Astrocyte (in vitro differentiated cells and primary cell): ENCODE measurements around the gene AUTS2. TPM values are rescaled to one million over a fixed set of nuclear protein-coding genes. Genes with fewer than 3 reads are reported as not detected.
A peak's percentile ranks its signal among the peaks of the same experiment; 100 is the strongest.

Source experiments
- DNase-seq: peaks from one replicate; pipeline ENCODE4 v3.0.0-alpha.2; 2010; ENCODE audit warnings: low read depth
- FAIRE-seq: peaks from 2 replicates; lab custom pipeline; 2011; peaks lifted over from hg19 to GRCh38; lab: Jason Lieb, UNC
- H2AFZ ChIP-seq: 2 replicates; pipeline ENCODE4 v1.6.0; 2012; ENCODE audit warnings: low read depth, low read length, inconsistent platforms
- H3K27ac ChIP-seq: 2 replicates; pipeline ENCODE4 v1.5.1; 2011; ENCODE audit warnings: low read depth, low read length, inconsistent platforms
- H3K27me3 ChIP-seq: 2 replicates; pipeline ENCODE4 v1.6.0; 2011; ENCODE audit warnings: low read length, inconsistent platforms; ENCODE audit not compliant: insufficient read depth
- H3K36me3 ChIP-seq: 2 replicates; pipeline ENCODE4 v1.5.1; 2011; ENCODE audit warnings: low read length, inconsistent platforms; ENCODE audit not compliant: insufficient read depth
- H3K4me1 ChIP-seq: 2 replicates; pipeline ENCODE4 v1.5.1; 2011; ENCODE audit warnings: low read length, inconsistent platforms; ENCODE audit not compliant: insufficient read depth
- H3K4me2 ChIP-seq: 2 replicates; pipeline ENCODE4 v1.6.0; 2012; ENCODE audit warnings: low read length, inconsistent platforms
- H3K4me3 ChIP-seq: 2 replicates; pipeline ENCODE4 v1.5.1; 2011; ENCODE audit warnings: low read depth, mild to moderate bottlenecking, low read length, inconsistent platforms; ENCODE audit not compliant: insufficient read depth
- H3K79me2 ChIP-seq: 2 replicates; pipeline ENCODE4 v1.6.0; 2012; ENCODE audit warnings: mild to moderate bottlenecking, low read length, inconsistent platforms; ENCODE audit not compliant: insufficient read depth
- H3K9ac ChIP-seq: 2 replicates; pipeline ENCODE4 v1.6.0; 2012; ENCODE audit warnings: mild to moderate bottlenecking, low read length, inconsistent platforms
- H3K9me3 ChIP-seq: 2 replicates; pipeline ENCODE4 v1.5.1; 2012; ENCODE audit warnings: low read depth, mild to moderate bottlenecking, low read length, inconsistent platforms; ENCODE audit not compliant: insufficient read depth
- H4K20me1 ChIP-seq: 2 replicates; pipeline ENCODE4 v1.6.0; 2012; ENCODE audit warnings: low read length, inconsistent platforms; ENCODE audit not compliant: insufficient read depth
- H3K27ac Mint-ChIP-seq: one replicate; pipeline ENCODE4 v1.8.0; 2021; ENCODE audit warnings: mild to moderate bottlenecking, mixed read lengths; ENCODE audit not compliant: unreplicated experiment
- H3K27me3 Mint-ChIP-seq: one replicate; pipeline ENCODE4 v1.8.0; 2021; ENCODE audit warnings: low read depth, mixed read lengths; ENCODE audit not compliant: unreplicated experiment
- H3K36me3 Mint-ChIP-seq: one replicate; pipeline ENCODE4 v1.8.0; 2021; ENCODE audit warnings: low read depth, mixed read lengths; ENCODE audit not compliant: unreplicated experiment
- H3K4me1 Mint-ChIP-seq: one replicate; pipeline ENCODE4 v1.8.0; 2021; ENCODE audit warnings: low read depth, mixed read lengths; ENCODE audit not compliant: unreplicated experiment
- H3K4me3 Mint-ChIP-seq: one replicate; pipeline ENCODE4 v1.8.0; 2021; ENCODE audit warnings: mild to moderate bottlenecking, moderate library complexity, mixed read lengths; ENCODE audit not compliant: unreplicated experiment
- H3K9me3 Mint-ChIP-seq: one replicate; pipeline ENCODE4 v1.8.0; 2021; ENCODE audit warnings: mild to moderate bottlenecking, mixed read lengths; ENCODE audit not compliant: unreplicated experiment
- EZH2 ChIP-seq: IDR thresholded peaks from 2 replicates; pipeline ENCODE4 v1.6.1; 2012; ENCODE audit warnings: mild to moderate bottlenecking, low read length, inconsistent platforms; ENCODE audit not compliant: insufficient read depth
- total RNA-seq: library from RNA; stranded (reverse); gene quantifications from 2 replicates; pipeline ENCODE4 v1.2.1, GENCODE V29; 2021
- TF ChIP-seq, protein P1 (sequence below): IDR thresholded peaks from 2 replicates; pipeline ENCODE4 v1.5.1; 2011; ENCODE audit warnings: low read depth, mild to moderate bottlenecking, inconsistent platforms, low read length, moderate library complexity; ENCODE audit not compliant: insufficient read depth

AUTS2 gene
- total RNA-seq, 1 donor from 2014 or later = 73.2 TPM

DNA sequence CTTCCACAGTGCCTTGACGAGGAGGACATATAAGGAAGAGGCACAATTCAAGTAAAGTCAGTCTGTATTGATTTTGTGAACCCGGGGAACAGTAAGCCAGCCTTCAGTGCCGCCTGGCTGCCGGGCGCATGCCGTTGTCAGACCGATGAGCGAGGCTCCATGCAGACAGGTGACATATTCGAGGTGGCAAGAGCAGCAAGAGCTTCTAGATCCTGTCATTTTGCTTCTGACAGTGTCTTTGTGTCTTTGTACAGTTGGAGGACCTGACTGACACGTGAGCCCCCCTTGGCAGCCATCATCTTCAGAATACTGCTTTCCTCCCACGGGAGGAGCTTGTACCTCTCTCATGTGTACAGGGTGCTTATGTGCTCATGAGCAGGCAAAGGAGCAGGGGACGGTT is 1146.2 kb downstream of the AUTS2 start:
- Histone ChIP-seq H3K27ac (no peak overlapping the region), H4K20me1 (peaks cover 69% of the 10 kb centered on the region), H3K4me3 (no peak overlapping the region), H2AFZ (no peak overlapping the region), H3K79me2 (peaks cover 78% of the 10 kb centered on the region), H3K9me3 (no peaks in the 10 kb centered on the region), H3K4me2 (no peak overlapping the region), H3K36me3 (no peaks in the 10 kb centered on the region), H3K9ac (no peak overlapping the region), H3K4me1 (peaks cover 5% of the 10 kb centered on the region), H3K27me3 (no peaks in the 10 kb centered on the region)
- H3K4me3 Mint-ChIP-seq = no peak overlapping the region
- H3K27ac Mint-ChIP-seq = no peak overlapping the region
- peaks cover 11% of the 10 kb centered on the region for H3K4me1 Mint-ChIP-seq
- FAIRE-seq = no peak
- no peak for DNase-seq
- TF ChIP-seq, protein P1, sequence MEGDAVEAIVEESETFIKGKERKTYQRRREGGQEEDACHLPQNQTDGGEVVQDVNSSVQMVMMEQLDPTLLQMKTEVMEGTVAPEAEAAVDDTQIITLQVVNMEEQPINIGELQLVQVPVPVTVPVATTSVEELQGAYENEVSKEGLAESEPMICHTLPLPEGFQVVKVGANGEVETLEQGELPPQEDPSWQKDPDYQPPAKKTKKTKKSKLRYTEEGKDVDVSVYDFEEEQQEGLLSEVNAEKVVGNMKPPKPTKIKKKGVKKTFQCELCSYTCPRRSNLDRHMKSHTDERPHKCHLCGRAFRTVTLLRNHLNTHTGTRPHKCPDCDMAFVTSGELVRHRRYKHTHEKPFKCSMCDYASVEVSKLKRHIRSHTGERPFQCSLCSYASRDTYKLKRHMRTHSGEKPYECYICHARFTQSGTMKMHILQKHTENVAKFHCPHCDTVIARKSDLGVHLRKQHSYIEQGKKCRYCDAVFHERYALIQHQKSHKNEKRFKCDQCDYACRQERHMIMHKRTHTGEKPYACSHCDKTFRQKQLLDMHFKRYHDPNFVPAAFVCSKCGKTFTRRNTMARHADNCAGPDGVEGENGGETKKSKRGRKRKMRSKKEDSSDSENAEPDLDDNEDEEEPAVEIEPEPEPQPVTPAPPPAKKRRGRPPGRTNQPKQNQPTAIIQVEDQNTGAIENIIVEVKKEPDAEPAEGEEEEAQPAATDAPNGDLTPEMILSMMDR = no peak
- no peak for TF ChIP-seq EZH2
- no peaks in the 10 kb centered on the region for H3K27me3 Mint-ChIP-seq
- peaks cover 3% of the 10 kb centered on the region for H3K36me3 Mint-ChIP-seq
- no peaks in the 10 kb centered on the region for H3K9me3 Mint-ChIP-seq

GRCh38 chr7:70749831-70750230 is 1151.6 kb downstream of the AUTS2 start:
- Histone ChIP-seq H3K27ac (no peak overlapping the region), H3K4me3 (no peak overlapping the region), H3K9ac (no peak overlapping the region), H3K27me3 (no peaks in the 10 kb centered on the region), H3K4me2 (no peak overlapping the region), H3K36me3 (no peaks in the 10 kb centered on the region), H4K20me1 (peaks cover 79% of the 10 kb centered on the region), H3K79me2 (peaks cover 67% of the 10 kb centered on the region), H3K4me1 (peaks cover 22% of the 10 kb centered on the region), H3K9me3 (no peaks in the 10 kb centered on the region), H2AFZ (no peak overlapping the region)
- TF ChIP-seq, protein P1 = no peak
- TF ChIP-seq EZH2 = no peak
- Mint-ChIP-seq H3K9me3 (no peaks in the 10 kb centered on the region), H3K27ac (peak overlapping the region; percentile 29), H3K36me3 (no peaks in the 10 kb centered on the region), H3K27me3 (no peaks in the 10 kb centered on the region), H3K4me1 (peaks cover 41% of the 10 kb centered on the region), H3K4me3 (no peak overlapping the region)
- no peak for FAIRE-seq
- DNase-seq = no peak

- Mint-ChIP-seq H3K36me3 (no peaks in the 10 kb centered on the region), H3K27me3 (no peaks in the 10 kb centered on the region), H3K4me1 (peaks cover 42% of the 10 kb centered on the region), H3K27ac (no peak overlapping the region), H3K9me3 (no peaks in the 10 kb centered on the region), H3K4me3 (no peak overlapping the region)
- H3K79me2 ChIP-seq = peaks cover 65% of the 10 kb centered on the region
- H3K36me3 ChIP-seq = no peaks in the 10 kb centered on the region
- peaks cover 82% of the 10 kb centered on the region for H4K20me1 ChIP-seq
- no peak overlapping the region for H3K4me2 ChIP-seq
- DNase-seq (no peak), FAIRE-seq (no peak)
- no peak overlapping the region for H2AFZ ChIP-seq
- H3K9me3 ChIP-seq = no peaks in the 10 kb centered on the region
- no peaks in the 10 kb centered on the region for H3K27me3 ChIP-seq
- H3K9ac ChIP-seq = no peak overlapping the region
- TF ChIP-seq, protein P1 = no peak
- TF ChIP-seq EZH2 = no peak
- no peak overlapping the region for H3K4me3 ChIP-seq
- H3K4me1 ChIP-seq = peaks cover 22% of the 10 kb centered on the region
- no peak overlapping the region for H3K27ac ChIP-seq
Observed at GRCh38 chr7:70751895-70752294, 1153.6 kb downstream of the AUTS2 start.
